Ascending aorta (tissue), 2 donors: Measurements from ENCODE around the gene HERC3. TPM values are rescaled to one million over a fixed set of nuclear protein-coding genes. Genes with fewer than 3 reads are reported as not detected.

Experiments used
- DNase-seq, 2 donors: peaks; one replicate each; pipeline ENCODE4 v3.0.0-alpha.2; 2019; ENCODE audit warnings: low spot score in 2 of 2
- H3K27ac ChIP-seq, 2 donors: fragments of 200-600 bp; sonication (generic); one replicate each; pipeline ENCODE4 v1.5.1; 2016 to 2017; ENCODE audit warnings: mild to moderate bottlenecking in 1 of 2
- H3K27me3 ChIP-seq: fragments of 200-600 bp; sonication (generic); one replicate; pipeline ENCODE4 v1.5.1; 2017
- H3K36me3 ChIP-seq, 2 donors: fragments of 200-600 bp; sonication (generic); one replicate each; pipeline ENCODE4 v1.5.1; 2016
- H3K4me1 ChIP-seq, 2 donors: fragments of 200-600 bp; sonication (generic); one replicate each; pipeline ENCODE4 v1.5.1; 2016 to 2017; ENCODE audit warnings: mild to moderate bottlenecking in 1 of 2
- H3K4me3 ChIP-seq, 2 donors: fragments of 200-600 bp; sonication (generic); one replicate each; pipeline ENCODE4 v1.5.1; 2016 to 2017; ENCODE audit warnings: mild to moderate bottlenecking in 1 of 2
- H3K9me3 ChIP-seq, 2 donors: fragments of 200-600 bp; sonication (generic); one replicate each; pipeline ENCODE4 v1.5.1; 2016
- CTCF ChIP-seq, 3 experiments: fragments of 200-600 bp in 2 of 3; fragments of 450-650 bp in 1 of 3; sonication (generic) in 2 of 3; IDR thresholded peaks; one replicate each; pipeline ENCODE4 v1.5.1; 2016 to 2019; ENCODE audit warnings: antibody characterized with exemption in 3 of 3, mild to moderate bottlenecking in 1 of 3, moderate library complexity in 1 of 3
- intact Hi-C: fragments of 100-400 bp; cut with DNase I; formaldehyde crosslinking; loops from one replicate; pipeline ENCODE4 v1.15.1; 2023
- total RNA-seq: library from RNA; depleted of rRNA; stranded (reverse); fragments of >200 nt; gene quantifications from one replicate; pipeline ENCODE4 v1.1.0, GENCODE V29; 2016

The HERC3 gene
- total RNA-seq, 1 donor from 2014 or later = 16.2 TPM

DNA sequence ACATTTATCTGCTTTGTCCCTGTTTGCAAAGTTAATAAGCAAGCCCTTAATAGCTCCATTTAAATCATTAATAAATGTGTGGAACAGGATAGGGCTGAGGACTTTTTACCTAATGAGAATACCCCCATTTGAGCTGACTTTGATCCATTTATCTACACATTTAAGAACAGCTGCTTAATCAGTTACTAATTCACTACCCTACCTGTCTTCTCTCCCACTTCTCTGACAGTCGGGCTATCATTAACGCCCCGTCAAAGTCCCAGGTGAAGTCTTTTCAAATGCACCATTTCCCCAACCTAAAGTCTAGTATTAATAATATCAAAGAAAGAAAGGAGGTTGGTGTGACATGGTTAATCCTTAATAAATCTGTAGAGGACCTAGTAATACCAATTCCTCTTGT, 162.5 kb downstream of the HERC3 start:
- H3K27me3 ChIP-seq = no peaks in the 10 kb centered on the region
- H3K4me1 ChIP-seq = peaks cover 0 to 6% of the 10 kb centered on the region in 2 donors
- peaks cover 8 to 19% of the 10 kb centered on the region in 2 donors for H3K36me3 ChIP-seq
- H3K4me3 ChIP-seq = no peak overlapping the region
- no peak for DNase-seq
- no peak overlapping the region for H3K27ac ChIP-seq
- TF ChIP-seq CTCF (IDR thresholded peaks at IDR 0.05) = no peak
- intact Hi-C loops = no loop called here
- no peaks in the 10 kb centered on the region for H3K9me3 ChIP-seq

DNA sequence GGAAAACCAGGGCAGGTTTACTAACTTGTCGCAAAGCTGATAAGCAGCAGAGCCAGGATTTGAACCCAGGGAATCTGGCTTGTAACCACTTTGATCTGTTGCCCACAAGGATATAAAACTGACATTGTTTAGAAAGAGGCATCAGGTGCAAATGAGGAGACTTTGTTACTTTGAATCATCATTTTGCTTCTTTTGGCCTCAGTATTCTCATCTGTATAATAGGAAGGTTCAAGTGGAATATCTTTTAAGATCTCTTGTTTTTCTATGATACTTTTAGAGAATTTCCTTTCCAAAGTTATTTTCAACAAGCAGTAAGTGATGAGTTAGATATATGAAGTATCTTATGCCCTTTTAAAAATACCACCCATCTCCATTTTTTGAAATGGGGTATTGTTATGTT, 163.2 kb downstream of the HERC3 start:
- DNase-seq = no peak
- Histone ChIP-seq H3K9me3 (no peaks in the 10 kb centered on the region), H3K36me3 (peaks cover 2 to 13% of the 10 kb centered on the region in 2 donors), H3K4me1 (peaks cover 0 to 6% of the 10 kb centered on the region in 2 donors), H3K4me3 (no peak overlapping the region), H3K27ac (no peak overlapping the region), H3K27me3 (no peaks in the 10 kb centered on the region)
- intact Hi-C loops = no loop called here
- no peak for TF ChIP-seq CTCF (IDR thresholded peaks at IDR 0.05)

- Histone ChIP-seq H3K27ac (no peak overlapping the region), H3K36me3 (peaks cover 0 to 12% of the 10 kb centered on the region in 2 donors), H3K4me3 (no peak overlapping the region), H3K4me1 (peaks cover 0 to 6% of the 10 kb centered on the region in 2 donors), H3K9me3 (no peaks in the 10 kb centered on the region), H3K27me3 (no peaks in the 10 kb centered on the region)
- no peak for DNase-seq
- TF ChIP-seq CTCF (IDR thresholded peaks at IDR 0.05) = no peak
- intact Hi-C loops = no loop called here
Measured at GRCh38 chr4:88756149-88756548, 163.9 kb downstream of the HERC3 start.

DNA sequence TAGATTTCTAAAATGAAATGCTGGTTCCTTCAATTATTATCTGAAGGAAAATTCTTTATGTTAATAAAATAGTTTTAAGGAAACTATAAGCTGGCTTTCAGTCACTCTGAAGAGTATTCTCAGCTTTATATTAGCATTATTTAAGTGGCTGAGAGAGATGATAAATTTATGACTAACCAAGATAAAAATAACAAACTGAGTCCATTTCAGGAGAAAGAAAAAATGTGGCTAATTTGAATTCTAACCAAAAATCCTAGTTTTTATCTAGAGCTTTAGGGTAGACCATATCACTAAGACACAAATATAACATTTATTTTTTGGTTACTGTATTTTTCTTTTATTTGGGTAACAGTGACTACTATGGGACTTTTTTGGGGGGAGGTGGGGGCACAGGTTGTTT, 164.8 kb downstream of the HERC3 start:
- no peak overlapping the region for H3K4me3 ChIP-seq
- H3K27ac ChIP-seq = no peak overlapping the region
- peaks cover 0 to 6% of the 10 kb centered on the region in 2 donors for H3K4me1 ChIP-seq
- peaks cover 0 to 12% of the 10 kb centered on the region in 2 donors for H3K36me3 ChIP-seq
- intact Hi-C loops = no loop called here
- no peaks in the 10 kb centered on the region for H3K9me3 ChIP-seq
- TF ChIP-seq CTCF (IDR thresholded peaks at IDR 0.05) = no peak
- no peak for DNase-seq
- no peaks in the 10 kb centered on the region for H3K27me3 ChIP-seq

- H3K4me1 ChIP-seq = peaks cover 0 to 2% of the 10 kb centered on the region in 2 donors
- no peak for TF ChIP-seq CTCF (IDR thresholded peaks at IDR 0.05)
- H3K36me3 ChIP-seq = peaks cover 0 to 16% of the 10 kb centered on the region in 2 donors
- intact Hi-C loops = no loop called here
- H3K27ac ChIP-seq = no peak overlapping the region
- H3K27me3 ChIP-seq = no peaks in the 10 kb centered on the region
- no peaks in the 10 kb centered on the region for H3K9me3 ChIP-seq
- DNase-seq = no peak
- H3K4me3 ChIP-seq = no peak overlapping the region
Measured at GRCh38 chr4:88757776-88758175, 165.5 kb downstream of the HERC3 start.

Other genes with a start within 250 kb of the HERC3 start
- gene HERC6, start 213.6 kb upstream of the HERC3 start, total RNA-seq = 32.7 TPM
- 0.32 TPM for gene HERC5, start 135.4 kb upstream of the HERC3 start, total RNA-seq
- gene PYURF, start 68.7 kb upstream of the HERC3 start, total RNA-seq = 91.6 TPM
- gene NAP1L5, start 105.3 kb downstream of the HERC3 start, total RNA-seq = 9.6 TPM